Natural killer cell (primary cell): Measurements from ENCODE around the gene AKAP8L. TPM values are rescaled to one million over a fixed set of nuclear protein-coding genes. Genes with fewer than 3 reads are reported as not detected.
A peak's percentile ranks its signal among the peaks of the same experiment; 100 is the strongest.

Experiments used
- ATAC-seq, 3 donors: fragments of 150-1000 bp in 2 of 3; fragments of 200-7000 bp in 1 of 3; cut with Tn5 transposase; 1 replicate in 1 of 3; 2 replicates in 2 of 3; pipeline ENCODE4 v1.10.0; 2021; ENCODE audit warnings: mild to moderate bottlenecking in 2 of 3, moderate library complexity in 2 of 3
- DNase-seq, 2 donors: peaks; one replicate each; pipeline versions ENCODE4 v3.0.0 to v3.0.0-alpha.2; 2013 to 2021; ENCODE audit warnings: mixed read lengths in 1 of 2
- H3K27ac ChIP-seq: one replicate; pipeline ENCODE4 v1.5.1; 2013; ENCODE audit warnings: mild to moderate bottlenecking, low read length
- H3K27me3 ChIP-seq: one replicate; pipeline ENCODE4 v1.6.1; 2013; ENCODE audit warnings: low read length; ENCODE audit not compliant: control insufficient read depth, insufficient read depth
- H3K36me3 ChIP-seq: one replicate; pipeline ENCODE4 v1.6.1; 2013; ENCODE audit warnings: low read length; ENCODE audit not compliant: control insufficient read depth, insufficient read depth
- H3K4me1 ChIP-seq: one replicate; pipeline ENCODE4 v1.6.1; 2013; ENCODE audit warnings: low read length; ENCODE audit not compliant: control insufficient read depth, insufficient read depth
- H3K4me3 ChIP-seq: one replicate; pipeline ENCODE4 v1.5.1; 2013; ENCODE audit warnings: low read length
- H3K9me3 ChIP-seq: one replicate; pipeline ENCODE4 v1.6.1; 2013; ENCODE audit warnings: low read length; ENCODE audit not compliant: control insufficient read depth, insufficient read depth
- H3K27ac Mint-ChIP-seq, 2 donors: one replicate each; pipeline ENCODE4 v1.8.0; 2022; ENCODE audit warnings: mild to moderate bottlenecking in 2 of 2, mixed read lengths in 2 of 2, moderate library complexity in 1 of 2
- H3K27me3 Mint-ChIP-seq, 2 donors: one replicate each; pipeline ENCODE4 v1.8.0; 2022; ENCODE audit warnings: low read depth in 2 of 2, mixed read lengths in 2 of 2
- H3K36me3 Mint-ChIP-seq: one replicate; pipeline ENCODE4 v1.8.0; 2022; ENCODE audit warnings: mixed read lengths
- H3K4me1 Mint-ChIP-seq, 2 donors: one replicate each; pipeline ENCODE4 v1.8.0; 2022; ENCODE audit warnings: mixed read lengths in 2 of 2
- H3K4me3 Mint-ChIP-seq: one replicate; pipeline ENCODE4 v1.8.0; 2022; ENCODE audit warnings: mild to moderate bottlenecking, moderate library complexity, mixed read lengths
- H3K9me3 Mint-ChIP-seq, 2 donors: one replicate each; pipeline ENCODE4 v1.8.0; 2022; ENCODE audit warnings: mixed read lengths in 2 of 2
- WGBS: methylation state at CpG from one replicate; pipeline ENCODE4 v1.1.7; 2013; ENCODE audit warnings: missing lambda C conversion rate; ENCODE audit not compliant: insufficient coverage; 5-methylcytosine and 5-hydroxymethylcytosine counted together
- intact Hi-C: fragments of 100-400 bp; cut with micrococcal nuclease; formaldehyde crosslinking; loops from one replicate; pipeline ENCODE4 v1.14.2; 2022
- total RNA-seq, 4 donors: library from RNA; stranded (reverse); fragments of 120-200 nt in 1 of 4; gene quantifications; one replicate each; pipeline versions ENCODE4 v1.2.3 to v1.2.4, GENCODE V29; 2013 to 2022
- TF ChIP-seq, protein P1 (sequence below): fragments of 200-600 bp; IDR thresholded peaks from one replicate; pipeline ENCODE4 v1.8.0; 2022; ENCODE audit warnings: antibody characterized with exemption

Gene AKAP8L
- total RNA-seq, 3 donors from 2014 or later (not counting 1 experiment from before 2014, with no cell fraction given): 144 to 174 (median 173) TPM

DNA sequence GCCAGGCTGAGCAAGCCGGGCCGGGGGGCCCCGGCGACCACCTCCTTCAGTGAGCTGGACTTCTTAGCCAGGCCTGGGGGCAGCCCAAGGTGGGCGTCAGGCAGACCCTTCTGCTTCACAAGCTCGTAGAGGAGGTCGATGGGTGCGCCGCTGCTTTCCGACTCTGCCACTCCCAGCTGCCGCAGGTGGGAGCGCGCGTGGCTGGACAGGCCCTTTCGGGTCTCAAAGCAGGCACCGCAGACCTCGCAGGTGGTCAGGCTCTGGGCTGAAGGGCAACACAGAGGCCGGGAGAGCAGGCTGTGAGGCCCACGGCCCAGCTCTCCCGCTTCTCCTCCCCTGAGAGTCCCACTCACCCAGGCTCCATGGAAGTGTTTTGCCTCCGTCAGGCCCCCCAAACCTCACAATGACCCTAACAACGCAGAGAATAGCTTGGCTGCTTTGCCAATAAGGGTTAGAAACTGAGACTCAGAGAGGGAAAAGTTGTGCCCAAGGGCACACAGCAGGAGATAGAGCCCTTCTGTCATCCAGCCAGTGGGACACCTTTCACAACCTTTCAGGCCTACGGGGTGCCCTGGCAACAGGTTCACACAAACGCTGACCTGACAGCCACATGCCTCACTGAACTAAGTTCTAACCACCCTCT is 11.2 kb upstream of the AKAP8L start:
- WGBS: 95% methylated on average over 24 of the region's 24 CpGs
- H3K27ac Mint-ChIP-seq: no peak overlapping the region

DNA sequence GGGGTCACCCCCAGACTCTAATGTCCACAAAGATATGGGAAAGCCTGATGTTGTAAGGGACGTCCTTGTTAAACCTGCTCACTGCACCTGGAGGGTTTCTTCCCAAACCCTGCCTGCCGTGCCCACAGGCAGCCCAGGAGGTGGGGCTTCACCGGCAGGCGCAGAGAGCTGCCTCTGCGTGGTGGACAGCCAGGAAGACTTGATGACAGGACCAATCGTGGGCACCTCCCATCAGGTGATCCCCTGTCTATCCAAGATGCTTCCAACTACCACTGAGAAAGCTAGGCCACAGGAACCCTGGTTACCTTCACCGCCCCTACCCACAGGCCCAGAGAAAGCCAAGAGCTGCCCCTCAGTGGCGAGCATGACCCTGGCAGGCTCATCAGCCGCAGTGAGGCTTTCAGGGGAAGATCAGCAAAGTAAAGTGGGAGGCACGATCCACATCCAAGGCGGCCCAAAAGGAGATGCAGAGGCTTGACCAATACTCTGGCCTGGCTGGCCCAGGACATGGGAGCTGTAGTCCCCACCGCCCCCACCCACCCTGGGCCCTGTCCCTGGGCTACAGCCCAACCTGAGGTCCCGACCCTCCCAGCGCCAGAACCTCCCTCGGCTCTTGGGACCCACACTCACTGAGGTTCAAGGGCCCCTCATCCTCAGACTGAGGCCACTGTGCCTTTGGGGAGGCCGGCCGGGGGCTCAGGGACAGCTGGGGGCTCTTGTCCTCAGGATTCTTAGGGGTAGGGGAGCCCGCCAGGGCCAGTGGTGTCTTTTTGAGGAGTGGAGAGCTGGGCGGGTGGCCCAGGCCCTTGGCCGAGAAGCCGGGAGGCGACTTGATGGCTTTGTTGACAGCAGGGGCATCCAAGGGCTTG is 10.4 kb upstream of the AKAP8L start:
- Mint-ChIP-seq H3K4me3 (peak overlapping the region; percentile 25), H3K36me3 (no peaks in the 10 kb centered on the region), H3K4me1 (peaks cover 24 to 30% of the 10 kb centered on the region in 2 donors), H3K27ac (no peak overlapping the region), H3K9me3 (no peaks in the 10 kb centered on the region), H3K27me3 (no peaks in the 10 kb centered on the region)
- Histone ChIP-seq H3K4me1 (peaks cover 33% of the 10 kb centered on the region), H3K27me3 (no peaks in the 10 kb centered on the region), H3K27ac (no peak overlapping the region), H3K36me3 (peaks cover 33% of the 10 kb centered on the region), H3K4me3 (no peak overlapping the region), H3K9me3 (no peaks in the 10 kb centered on the region)
- ATAC-seq: no peak
- DNase-seq: no peak
- WGBS: 96% methylated on average over 22 of the region's 22 CpGs
- TF ChIP-seq, protein P1, sequence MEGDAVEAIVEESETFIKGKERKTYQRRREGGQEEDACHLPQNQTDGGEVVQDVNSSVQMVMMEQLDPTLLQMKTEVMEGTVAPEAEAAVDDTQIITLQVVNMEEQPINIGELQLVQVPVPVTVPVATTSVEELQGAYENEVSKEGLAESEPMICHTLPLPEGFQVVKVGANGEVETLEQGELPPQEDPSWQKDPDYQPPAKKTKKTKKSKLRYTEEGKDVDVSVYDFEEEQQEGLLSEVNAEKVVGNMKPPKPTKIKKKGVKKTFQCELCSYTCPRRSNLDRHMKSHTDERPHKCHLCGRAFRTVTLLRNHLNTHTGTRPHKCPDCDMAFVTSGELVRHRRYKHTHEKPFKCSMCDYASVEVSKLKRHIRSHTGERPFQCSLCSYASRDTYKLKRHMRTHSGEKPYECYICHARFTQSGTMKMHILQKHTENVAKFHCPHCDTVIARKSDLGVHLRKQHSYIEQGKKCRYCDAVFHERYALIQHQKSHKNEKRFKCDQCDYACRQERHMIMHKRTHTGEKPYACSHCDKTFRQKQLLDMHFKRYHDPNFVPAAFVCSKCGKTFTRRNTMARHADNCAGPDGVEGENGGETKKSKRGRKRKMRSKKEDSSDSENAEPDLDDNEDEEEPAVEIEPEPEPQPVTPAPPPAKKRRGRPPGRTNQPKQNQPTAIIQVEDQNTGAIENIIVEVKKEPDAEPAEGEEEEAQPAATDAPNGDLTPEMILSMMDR: no peak
- intact Hi-C loops: no loop called here

More for the DNA sequence above, 11.2 kb upstream of the AKAP8L start:
- Histone ChIP-seq H3K4me1 (peaks cover 33% of the 10 kb centered on the region), H3K9me3 (no peaks in the 10 kb centered on the region), H3K27ac (no peak overlapping the region), H3K27me3 (no peaks in the 10 kb centered on the region), H3K36me3 (peaks cover 28% of the 10 kb centered on the region), H3K4me3 (no peak overlapping the region)
- DNase-seq (no peak), ATAC-seq (no peak)
- Mint-ChIP-seq H3K9me3 (no peaks in the 10 kb centered on the region), H3K36me3 (no peaks in the 10 kb centered on the region), H3K27me3 (no peaks in the 10 kb centered on the region), H3K4me1 (peaks cover 24 to 30% of the 10 kb centered on the region in 2 donors), H3K4me3 (no peak overlapping the region)
- TF ChIP-seq, protein P1: no peak
- intact Hi-C loops: no loop called here

DNA sequence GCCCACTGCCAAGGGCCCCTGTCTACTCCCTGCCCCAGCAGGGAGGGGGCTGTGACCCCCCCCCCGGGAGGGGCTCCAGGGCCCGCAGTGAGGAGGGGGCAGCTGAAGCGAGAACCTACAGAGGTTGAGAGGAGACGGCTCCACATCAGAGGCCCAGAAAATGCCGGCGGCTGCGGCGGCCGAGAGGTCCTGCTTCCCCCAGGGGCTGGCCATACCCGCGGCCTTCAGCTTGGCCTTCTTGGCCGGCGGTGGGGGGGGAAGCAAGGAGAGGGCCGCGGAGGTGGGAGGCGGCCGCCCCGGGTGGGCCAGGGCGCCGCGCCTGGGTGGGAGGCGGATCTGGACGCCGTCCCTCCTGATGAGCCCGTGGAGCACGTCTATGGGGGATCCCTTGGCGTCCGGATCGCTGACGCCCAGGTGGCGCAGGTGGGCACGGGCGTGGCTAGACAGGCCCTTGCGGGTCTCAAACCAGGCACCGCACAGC is 9.2 kb upstream of the AKAP8L start:
- no peaks in the 10 kb centered on the region for H3K36me3 Mint-ChIP-seq
- no peak for ATAC-seq
- DNase-seq: no peak
- peaks cover 44% of the 10 kb centered on the region for H3K36me3 ChIP-seq
- no peaks in the 10 kb centered on the region for H3K27me3 Mint-ChIP-seq
- no peaks in the 10 kb centered on the region for H3K9me3 Mint-ChIP-seq
- no peak overlapping the region for H3K4me3 Mint-ChIP-seq
- peaks cover 18 to 24% of the 10 kb centered on the region in 2 donors for H3K4me1 Mint-ChIP-seq
- no peak overlapping the region for H3K27ac ChIP-seq
- no peak overlapping the region for H3K27ac Mint-ChIP-seq
- TF ChIP-seq, protein P1: no peak
- WGBS: 98% methylated on average over 35 of the region's 35 CpGs
- H3K4me3 ChIP-seq: no peak overlapping the region
- no peaks in the 10 kb centered on the region for H3K27me3 ChIP-seq
- intact Hi-C loops: no loop called here
- H3K9me3 ChIP-seq: no peaks in the 10 kb centered on the region
- H3K4me1 ChIP-seq: peaks cover 26% of the 10 kb centered on the region
